GM18858 (cell line): ENCODE measurements around the gene GABBR1.

Experiments used
- ATAC-seq: cut with Tn5 transposase; IDR thresholded peaks from one replicate; pipeline ENCODE4 v1.9.1; 2021; ENCODE audit not compliant: unreplicated experiment

Gene GABBR1

GRCh38 chr6:29655658-29656057 lies 22.7 kb upstream of the GABBR1 start:
- ATAC-seq = no peak

- no peak for ATAC-seq
Measured at GRCh38 chr6:29653452-29654038, 20.6 kb upstream of the GABBR1 start.

- ATAC-seq = no peak
Measured at GRCh38 chr6:29652198-29652584, 19.2 kb upstream of the GABBR1 start.

DNA sequence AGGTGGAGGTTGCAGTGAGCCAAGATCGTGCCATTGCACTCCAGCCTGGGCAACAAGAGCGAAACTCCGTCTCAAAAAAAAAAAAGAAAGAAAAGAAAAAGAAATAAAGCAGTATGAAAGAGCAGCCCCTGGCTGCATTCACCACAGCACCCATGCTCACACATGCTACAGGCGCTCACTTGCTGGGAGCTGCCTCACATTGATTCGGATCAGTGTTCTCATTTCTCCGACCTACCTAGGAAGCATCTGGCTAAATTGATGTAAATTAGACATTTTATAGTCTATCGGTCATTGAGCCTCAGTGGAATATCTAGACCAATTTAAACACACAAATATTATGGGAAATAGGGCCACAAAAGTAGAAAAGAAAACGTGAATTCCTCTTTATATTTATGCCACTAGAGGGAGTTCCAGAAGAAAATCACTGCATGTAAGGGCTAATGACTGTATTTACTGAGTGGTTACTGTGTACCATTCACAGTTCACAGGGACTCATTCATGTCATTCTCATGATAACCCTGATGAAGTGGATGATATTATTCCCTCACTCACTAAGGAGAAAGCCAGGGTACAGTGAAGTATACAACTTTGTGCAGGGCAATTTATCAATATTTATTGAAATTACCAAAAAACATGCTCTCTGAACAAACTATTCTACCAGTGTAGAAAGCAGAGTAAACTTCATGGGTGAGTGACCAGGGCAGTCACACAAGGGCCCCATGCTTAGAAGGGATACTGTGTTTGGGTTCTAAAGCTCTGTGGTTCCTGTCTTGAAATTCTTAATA lies 18.6 kb upstream of the GABBR1 start:
- no peak for ATAC-seq

- ATAC-seq = peak; percentile 86
Measured at GRCh38 chr6:29649701-29650673, 17.0 kb upstream of the GABBR1 start.

DNA sequence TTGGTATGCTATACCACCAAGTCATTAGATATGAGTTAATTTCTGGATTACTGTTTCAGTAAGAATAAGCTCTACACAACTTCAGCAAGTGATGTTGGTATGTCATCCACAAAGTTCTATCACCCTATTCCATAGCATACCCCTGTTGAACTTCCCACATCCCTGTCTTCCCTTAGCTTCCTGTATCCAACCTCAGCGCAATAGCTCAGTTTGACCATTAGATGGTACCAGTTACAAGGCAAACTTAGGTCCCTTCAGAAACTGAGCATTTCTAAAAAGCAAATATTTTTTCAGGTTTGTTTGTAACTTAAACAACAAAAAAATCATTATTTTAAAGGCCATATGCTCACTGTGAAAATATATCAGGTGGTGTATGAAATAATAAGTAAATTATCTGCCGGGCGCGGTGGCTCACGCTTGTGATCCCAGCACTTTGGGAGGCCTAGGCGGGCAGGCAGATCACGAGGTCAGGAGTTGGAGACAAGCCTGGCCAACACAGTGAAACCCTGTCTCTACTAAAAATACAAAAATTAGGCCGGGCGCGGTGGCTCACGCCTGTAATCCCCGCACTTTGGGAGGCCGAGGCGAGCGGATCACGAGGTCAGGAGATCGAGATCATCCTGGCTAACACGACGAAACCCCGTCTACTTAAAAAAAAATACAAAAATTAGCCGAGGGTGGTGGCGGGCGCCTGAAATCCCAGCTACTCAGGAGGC lies 15.1 kb upstream of the GABBR1 start:
- ATAC-seq = no peak

DNA sequence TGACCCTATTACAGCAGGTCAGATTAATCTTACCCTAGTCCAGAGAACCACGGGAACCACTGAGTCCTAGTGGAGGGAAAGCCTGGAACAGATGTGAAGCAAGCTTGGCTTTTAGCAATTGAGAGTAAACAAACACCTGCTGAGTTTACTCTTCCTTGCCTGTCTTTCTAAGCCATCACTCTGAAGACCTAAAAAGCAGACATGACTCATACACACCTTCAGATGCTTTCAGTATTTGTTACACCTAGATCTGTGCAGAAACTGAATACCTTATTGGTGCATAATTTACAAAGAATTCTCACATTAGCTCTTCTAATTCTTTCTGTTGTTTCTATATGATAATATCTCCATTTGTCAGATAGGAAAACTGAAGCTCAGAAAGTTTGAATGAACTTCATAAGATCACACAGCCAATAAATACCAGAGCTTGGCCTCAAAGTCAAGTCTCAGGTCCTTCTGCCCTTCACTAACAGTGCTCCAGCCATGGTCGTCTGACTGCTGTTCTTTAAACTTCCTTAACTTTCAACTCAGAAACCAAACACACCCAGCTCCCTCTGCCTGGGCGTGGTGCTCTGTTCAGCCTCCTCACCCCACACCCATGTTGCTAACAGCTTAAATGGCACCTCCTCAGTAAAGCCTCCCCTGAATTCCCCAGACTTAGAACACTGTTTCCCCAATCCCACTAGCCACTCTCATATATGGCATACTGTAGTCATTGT lies 8.6 kb upstream of the GABBR1 start:
- no peak for ATAC-seq

DNA sequence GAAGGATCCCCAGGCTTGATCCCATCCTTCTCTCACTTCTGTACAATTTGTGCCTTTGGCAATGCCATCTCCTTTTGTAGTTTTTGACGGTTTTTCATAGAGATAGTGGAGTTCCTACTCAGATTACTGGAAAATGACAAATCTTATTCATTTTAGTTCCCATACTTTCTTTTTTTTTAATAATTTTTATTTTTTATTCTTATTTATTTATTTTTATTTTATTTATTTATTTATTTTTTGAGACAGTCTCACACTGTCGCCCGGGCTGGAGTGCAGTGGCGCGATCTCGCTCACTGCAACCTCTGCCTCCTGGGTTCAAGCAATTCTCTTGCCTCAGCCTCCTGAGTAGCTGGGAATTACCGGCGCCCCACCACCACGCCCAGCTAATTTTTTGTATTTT lies 4.3 kb upstream of the GABBR1 start:
- no peak for ATAC-seq

DNA sequence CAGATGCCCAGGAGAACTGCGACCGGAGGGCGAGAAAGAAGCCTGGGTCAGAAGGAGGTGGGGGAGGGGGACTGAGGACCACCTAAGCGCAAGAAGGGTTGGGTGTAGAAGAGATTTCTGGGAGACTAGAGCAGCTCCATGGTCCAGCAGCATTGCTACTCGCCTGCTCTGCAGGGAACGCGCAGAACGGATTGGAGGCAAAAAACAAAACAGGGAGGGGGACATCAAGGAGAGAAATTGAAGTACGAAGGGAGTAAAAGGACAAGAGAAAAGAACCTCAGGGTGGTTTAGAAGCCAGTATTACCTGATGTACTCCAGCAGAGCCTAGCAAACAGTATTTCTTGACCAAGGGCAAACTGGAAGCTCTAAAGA lies 537 bp upstream of the GABBR1 start:
- no peak for ATAC-seq

GRCh38 chr6:29631860-29632731 lies 887 bp downstream of the GABBR1 start:
- ATAC-seq = no peak

GRCh38 chr6:29631209-29631810 lies 1.7 kb downstream of the GABBR1 start:
- ATAC-seq = no peak

GRCh38 chr6:29630315-29630714 lies 2.7 kb downstream of the GABBR1 start:
- no peak for ATAC-seq

- no peak for ATAC-seq
Measured at GRCh38 chr6:29629571-29629970, 3.4 kb downstream of the GABBR1 start.

- ATAC-seq = no peak
Measured at GRCh38 chr6:29628419-29629281, 4.3 kb downstream of the GABBR1 start.

DNA sequence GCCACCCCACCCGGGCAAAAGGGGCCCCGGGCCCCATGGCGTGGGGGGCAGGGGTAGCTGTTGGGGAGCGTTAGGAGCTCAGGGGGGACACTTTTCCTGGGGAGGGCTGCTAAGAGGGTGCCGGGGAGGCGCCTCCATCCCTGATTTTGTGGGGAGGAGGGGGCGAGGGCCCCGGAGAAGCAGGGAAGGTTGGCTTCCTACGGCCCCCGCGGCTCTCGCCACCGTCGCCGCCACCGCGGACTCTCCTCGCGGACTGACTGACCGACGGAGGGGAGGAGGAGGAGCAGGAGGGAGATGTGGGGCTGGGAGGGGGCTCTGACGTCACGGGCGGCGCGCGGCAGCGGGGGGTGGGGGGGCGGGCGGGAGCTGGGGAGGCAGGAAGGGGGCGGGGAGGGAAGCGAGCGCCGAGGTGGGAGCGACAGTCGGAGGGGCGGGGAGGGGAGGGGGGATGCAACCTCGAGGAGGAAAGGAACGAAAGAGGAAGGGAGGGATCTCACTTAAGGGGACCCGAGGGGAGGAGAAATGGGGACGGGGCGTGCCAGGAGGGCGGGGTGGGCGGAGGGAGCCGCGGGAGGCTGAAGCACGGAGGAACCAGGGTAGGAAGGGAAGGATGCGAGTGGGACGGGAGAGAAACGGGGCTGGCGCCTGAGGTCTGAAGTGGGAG lies 5.1 kb downstream of the GABBR1 start:
- ATAC-seq = no peak

DNA sequence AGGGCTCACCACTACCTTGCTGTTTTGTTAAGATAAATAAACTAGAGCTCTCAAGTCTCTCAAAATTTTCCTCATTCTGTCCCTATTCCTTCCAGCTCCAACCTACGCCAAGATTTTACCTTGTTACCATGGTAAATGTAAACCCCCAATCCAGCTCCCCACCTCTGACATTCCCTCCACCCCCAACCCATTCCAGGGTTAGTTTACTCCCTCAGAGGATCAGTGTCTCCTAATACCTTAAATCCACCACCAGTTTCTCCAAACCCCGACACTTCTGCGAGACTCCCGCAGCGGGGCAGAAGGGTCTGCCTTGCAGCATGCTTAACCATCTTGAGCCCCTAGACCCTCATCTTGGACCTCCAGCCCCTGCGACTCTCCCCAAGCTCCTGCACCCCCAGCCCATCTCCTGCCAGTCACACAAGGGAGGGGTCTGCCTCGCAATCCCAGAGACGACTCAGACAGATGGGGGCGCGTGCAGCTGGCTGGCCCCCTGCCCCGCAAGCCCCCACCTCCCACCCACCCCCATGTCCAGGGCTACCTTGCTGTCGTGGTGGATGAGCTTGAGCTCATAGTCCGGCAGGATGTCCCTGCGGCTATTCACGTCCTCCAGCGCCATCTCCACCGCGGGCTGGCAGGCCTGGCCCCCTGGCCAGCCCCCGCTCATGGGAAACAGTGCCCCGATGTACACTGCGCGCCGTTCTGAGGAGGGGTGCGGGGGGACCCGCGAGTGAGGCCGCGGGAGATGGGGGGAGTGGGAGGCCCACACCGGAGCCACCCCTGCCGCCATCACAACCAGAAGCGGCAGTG lies 5.8 kb downstream of the GABBR1 start:
- ATAC-seq = no peak
